HepG2 (cell line): ENCODE data around the gene ZSCAN26. TPM values are rescaled to one million over a fixed set of nuclear protein-coding genes. Genes with fewer than 3 reads are reported as not detected.

Experiments used
- ARNT ChIP-seq: fragments of 450-650 bp; IDR thresholded peaks from 2 replicates; pipeline ENCODE4 v1.6.1; 2017
- ATF1 ChIP-seq: IDR thresholded peaks from 2 replicates; pipeline ENCODE4 v1.6.1; 2016; ENCODE audit warnings: mild to moderate bottlenecking, control low read depth
- CHCHD3 ChIP-seq: sonication (generic); formaldehyde crosslinking; IDR thresholded peaks from 2 replicates; pipeline ENCODE4 v1.8.0; 2022; ENCODE audit warnings: mild to moderate bottlenecking, missing genetic modification reagents, moderate library complexity
- EED ChIP-seq: sonication (generic); formaldehyde crosslinking; IDR thresholded peaks from 2 replicates; pipeline ENCODE4 v1.5.0; 2020; ENCODE audit warnings: mild to moderate bottlenecking, missing genetic modification reagents
- EP300 ChIP-seq, 3 experiments: sonication (generic) in 1 of 3; formaldehyde crosslinking in 1 of 3; IDR thresholded peaks; 2 replicates each; pipeline versions ENCODE4 v1.5.1 to v1.6.1; 2011 to 2020; ENCODE audit warnings: low read depth in 2 of 3, low read length in 2 of 3, borderline replicate concordance in 1 of 3, improper control_type of control experiment in 1 of 3, mild to moderate bottlenecking in 1 of 3, missing genetic modification reagents in 1 of 3, moderate library complexity in 1 of 3
- ETV6 ChIP-seq: sonication (generic); formaldehyde crosslinking; conservative IDR thresholded peaks from 2 replicates; pipeline ENCODE4 v1.4.0; 2020; ENCODE audit warnings: missing genetic modification reagents
- FOSL1 ChIP-seq: sonication (generic); formaldehyde crosslinking; IDR thresholded peaks from 2 replicates; pipeline ENCODE4 v1.9.0; 2021; ENCODE audit warnings: missing genetic modification reagents, borderline replicate concordance
- HNF4G ChIP-seq, 2 experiments: sonication (generic) in 1 of 2; formaldehyde crosslinking in 1 of 2; IDR thresholded peaks; 2 replicates each; pipeline versions ENCODE4 v1.4.0 to v1.6.1; 2011 to 2020; ENCODE audit warnings: borderline replicate concordance in 2 of 2, low read depth in 2 of 2, mild to moderate bottlenecking in 2 of 2, low read length in 1 of 2, missing genetic modification reagents in 1 of 2, moderate library complexity in 1 of 2
- HNRNPK ChIP-seq: fragments of 200-400 bp; formaldehyde crosslinking; IDR thresholded peaks from 2 replicates; pipeline ENCODE4 v1.6.1; 2018; ENCODE audit warnings: low read length, low read depth, moderate library complexity, mild to moderate bottlenecking; ENCODE audit not compliant: poor library complexity, severe bottlenecking
- MAFG ChIP-seq: sonication (generic); formaldehyde crosslinking; IDR thresholded peaks from 2 replicates; pipeline ENCODE4 v1.5.1; 2020; ENCODE audit warnings: mild to moderate bottlenecking, missing genetic modification reagents
- MLX ChIP-seq: IDR thresholded peaks from 2 replicates; pipeline ENCODE4 v1.6.1; 2016
- MYPOP ChIP-seq: sonication (generic); formaldehyde crosslinking; IDR thresholded peaks from 2 replicates; pipeline ENCODE4 v1.8.1; 2023; ENCODE audit warnings: mild to moderate bottlenecking, moderate library complexity, missing genetic modification reagents
- PLRG1 ChIP-seq: fragments of 450-650 bp; conservative IDR thresholded peaks from 2 replicates; pipeline ENCODE4 v1.6.1; 2016
- SPEN ChIP-seq: sonication (generic); formaldehyde crosslinking; IDR thresholded peaks from 2 replicates; pipeline ENCODE4 v1.5.1; 2020; ENCODE audit warnings: low read depth, mild to moderate bottlenecking, missing genetic modification reagents
- ZBTB42 ChIP-seq: sonication (generic); formaldehyde crosslinking; IDR thresholded peaks from 2 replicates; pipeline ENCODE4 v1.5.0; 2020; ENCODE audit warnings: mild to moderate bottlenecking, missing genetic modification reagents
- ZFX ChIP-seq: sonication (generic); formaldehyde crosslinking; IDR thresholded peaks from 2 replicates; pipeline ENCODE4 v1.4.0; 2020; ENCODE audit warnings: mild to moderate bottlenecking, low read depth, missing genetic modification reagents, moderate library complexity
- ZFYVE20 ChIP-seq: sonication (generic); formaldehyde crosslinking; IDR thresholded peaks from 2 replicates; pipeline ENCODE4 v1.8.0; 2023; ENCODE audit warnings: low read depth, mild to moderate bottlenecking, moderate library complexity, missing genetic modification reagents, borderline replicate concordance
- ZKSCAN5 ChIP-seq: sonication (generic); formaldehyde crosslinking; IDR thresholded peaks from 2 replicates; pipeline ENCODE4 v1.5.1; 2020; ENCODE audit warnings: mild to moderate bottlenecking, missing genetic modification reagents
- ZNF317 ChIP-seq: sonication (generic); formaldehyde crosslinking; IDR thresholded peaks from 2 replicates; pipeline ENCODE4 v1.5.0; 2020; ENCODE audit warnings: mild to moderate bottlenecking, missing genetic modification reagents
- ZNF510 ChIP-seq: sonication (generic); formaldehyde crosslinking; IDR thresholded peaks from 2 replicates; pipeline ENCODE4 v1.4.0; 2020; ENCODE audit warnings: low read depth, mild to moderate bottlenecking, missing genetic modification reagents
- polyA plus RNA-seq, 8 experiments: library from polyadenylated mRNA; depleted of rRNA in 3 of 8; stranded (reverse) in 7 of 8; unstranded in 1 of 8; fragments of >200 nt; fragmentation: Illumina TruSeq in 4 of 8; extraction: Trizol in 4 of 8; gene quantifications; 2 replicates each; pipeline versions ENCODE4 v1.2.1 to v1.2.3, GENCODE V29; 2011 to 2016; ENCODE audit warnings: low read depth in 4 of 8, missing spikeins in 1 of 8, mixed read lengths in 1 of 8; ENCODE audit not compliant: insufficient read depth in 1 of 8
- total RNA-seq, 5 experiments: library from RNA; depleted of rRNA; stranded (reverse); fragments of >200 nt; fragmentation: Illumina TruSeq; extraction: Trizol; gene quantifications; 2 replicates each; pipeline ENCODE4 v1.2.3, GENCODE V29; 2016; ENCODE audit warnings: low read depth in 1 of 5
- TF ChIP-seq, protein P1 (sequence below): IDR thresholded peaks from 2 replicates; pipeline ENCODE4 v1.6.1; 2018; ENCODE audit warnings: missing genetic modification reagents, mild to moderate bottlenecking, missing compliant biosample characterization
- TF ChIP-seq, protein P2 (sequence below): IDR thresholded peaks from 2 replicates; pipeline ENCODE4 v1.6.1; 2016; ENCODE audit warnings: low read depth, borderline replicate concordance

Gene ZSCAN26
- total and polyA plus RNA-seq, 2 of the 13 experiments (the other 11 are each of a cell fraction or from before 2014, with no cell fraction given) = 12.0 to 15.6 TPM

GRCh38 chr6:28218312-28219248, 48.4 kb upstream of the ZSCAN26 start (continued):
- TF ChIP-seq EP300 (IDR thresholded peaks at IDR 0.05; ENCODE audit: low read depth in 2 of 2, low read length in 2 of 2) (no peak), EP300 (CRISPR knock-in tag; IDR thresholded peaks at IDR 0.05; ENCODE audit: borderline replicate concordance) (no peak), MLX (CRISPR knock-in tag) (no peak), FOSL1 (no peak), ZBTB42 (CRISPR knock-in tag) (no peak), ATF1 (CRISPR knock-in tag) (no peak), HNRNPK (no peak), ARNT (no peak), ZNF317 (CRISPR knock-in tag) (no peak), HNF4G (IDR thresholded peaks at IDR 0.05; ENCODE audit: borderline replicate concordance, low read depth, low read length) (no peak), HNF4G (CRISPR knock-in tag; IDR thresholded peaks at IDR 0.05; ENCODE audit: borderline replicate concordance, low read depth) (no peak), MAFG (peak; percentile 54), ZFX (CRISPR knock-in tag) (peak; percentile 63), ZKSCAN5 (CRISPR knock-in tag) (no peak), MYPOP (CRISPR knock-in tag) (peak; percentile 41; the same call in 1 of the 2 replicates), CHCHD3 (CRISPR knock-in tag) (no peak), ETV6 (CRISPR knock-in tag) (peak; percentile 62; the same call in 1 of the 2 replicates), EED (CRISPR knock-in tag) (no peak), PLRG1 (no peak), ZFYVE20 (CRISPR knock-in tag) (no peak), SPEN (peak; percentile 92), ZNF510 (CRISPR knock-in tag) (peak; percentile 84; the same call in 1 of the 2 replicates)
- TF ChIP-seq, protein P1, sequence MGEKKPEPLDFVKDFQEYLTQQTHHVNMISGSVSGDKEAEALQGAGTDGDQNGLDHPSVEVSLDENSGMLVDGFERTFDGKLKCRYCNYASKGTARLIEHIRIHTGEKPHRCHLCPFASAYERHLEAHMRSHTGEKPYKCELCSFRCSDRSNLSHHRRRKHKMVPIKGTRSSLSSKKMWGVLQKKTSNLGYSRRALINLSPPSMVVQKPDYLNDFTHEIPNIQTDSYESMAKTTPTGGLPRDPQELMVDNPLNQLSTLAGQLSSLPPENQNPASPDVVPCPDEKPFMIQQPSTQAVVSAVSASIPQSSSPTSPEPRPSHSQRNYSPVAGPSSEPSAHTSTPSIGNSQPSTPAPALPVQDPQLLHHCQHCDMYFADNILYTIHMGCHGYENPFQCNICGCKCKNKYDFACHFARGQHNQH (CRISPR knock-in tag) = no peak; the same call in 1 of the 2 replicates
- TF ChIP-seq, protein P2, sequence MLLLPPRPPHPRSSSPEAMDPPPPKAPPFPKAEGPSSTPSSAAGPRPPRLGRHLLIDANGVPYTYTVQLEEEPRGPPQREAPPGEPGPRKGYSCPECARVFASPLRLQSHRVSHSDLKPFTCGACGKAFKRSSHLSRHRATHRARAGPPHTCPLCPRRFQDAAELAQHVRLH (CRISPR knock-in tag) = 0 out of 2 replicates have a peak, but pooled peaks have one; percentile 65
